HepG2 (cell line): ENCODE results near the gene IFIT3. TPM values are rescaled to one million over a fixed set of nuclear protein-coding genes. Genes with fewer than 3 reads are reported as not detected.
A peak's percentile ranks its signal among the peaks of the same experiment; 100 is the strongest.

ENCODE experiments used
- ATAC-seq: fragments of 200-7000 bp; cut with Tn5 transposase; 3 replicates; pipeline ENCODE4 v1.9.1; 2020; ENCODE audit warnings: mild to moderate bottlenecking, moderate library complexity
- BruUV-seq: library from RNA; stranded (reverse); fragments of 400-500 nt; replicated peaks from 2 replicates; lab custom pipeline; 2021; lab: Mats Ljungman, UMichigan
- CTCF ChIA-PET: fragments of 300-600 bp; formaldehyde crosslinking; extraction: SDS; loops from one replicate; lab custom pipeline; 2021; ENCODE audit warnings: low total read pairs, inconsistent platforms, low intra/inter-chr PET ratio; lab: Yijun Ruan, JAX
- POLR2A ChIA-PET: fragments of 350-600 bp; sonication (Branson Sonifier 250); formaldehyde crosslinking; loops from one replicate; lab custom pipeline; 2020; ENCODE audit warnings: antibody characterized with exemption, inconsistent platforms; lab: Yijun Ruan, JAX
- DNase-seq: peaks from one replicate; pipeline ENCODE4 v3.0.0-alpha.2; 2015; ENCODE audit warnings: low spot score
- FAIRE-seq: peaks from 3 replicates; lab custom pipeline; 2011; peaks lifted over from hg19 to GRCh38; lab: Jason Lieb, UNC
- H2AFZ ChIP-seq: one replicate; pipeline ENCODE4 v1.6.1; 2011; ENCODE audit warnings: low read length, inconsistent platforms
- H3K27ac ChIP-seq: fragments of 300-600 bp; 3 replicates; pipeline ENCODE4 v1.8.0; 2011; ENCODE audit warnings: mixed run types, mild to moderate bottlenecking, mixed read lengths, low read length, inconsistent platforms; ENCODE audit not compliant: insufficient read depth; ENCODE audit errors: extremely low read length
- H3K27me3 ChIP-seq, 2 experiments: fragments of 200-600 bp in 1 of 2; 2 replicates in 1 of 2; 3 replicates in 1 of 2; pipeline versions ENCODE4 v1.6.0 to v1.8.0; 2011; ENCODE audit warnings: low read length in 2 of 2, mild to moderate bottlenecking in 2 of 2, moderate library complexity in 2 of 2, inconsistent platforms in 1 of 2; ENCODE audit not compliant: insufficient read depth in 2 of 2, control insufficient read depth in 1 of 2
- H3K36me3 ChIP-seq, 2 experiments: fragments of 200-600 bp in 1 of 2; replicated peaks in 1 of 2; 2 replicates in 1 of 2; 3 replicates in 1 of 2; pipeline versions ENCODE4 v1.5.1 to v1.8.0; 2011; ENCODE audit warnings: low read length in 2 of 2, inconsistent platforms in 1 of 2; ENCODE audit not compliant: insufficient read depth in 2 of 2, control insufficient read depth in 1 of 2
- H3K4me1 ChIP-seq: 2 replicates; pipeline ENCODE4 v1.5.1; 2012; ENCODE audit warnings: low read length, inconsistent platforms; ENCODE audit not compliant: insufficient read depth
- H3K4me2 ChIP-seq: 2 replicates; pipeline ENCODE4 v1.6.0; 2011; ENCODE audit warnings: low read depth, low read length, inconsistent platforms
- H3K4me3 ChIP-seq, 3 experiments: fragments of 200-600 bp in 1 of 3; sonication (generic), shearing (Covaris generic) in 1 of 3; replicated peaks in 1 of 3; 2 replicates each; pipeline ENCODE4 v1.5.1; 2011 to 2016; ENCODE audit warnings: low read length in 3 of 3, inconsistent platforms in 2 of 3, low read depth in 2 of 3, mild to moderate bottlenecking in 2 of 3, control low read depth in 1 of 3, mixed read lengths in 1 of 3; ENCODE audit not compliant: insufficient read depth in 1 of 3
- H3K79me2 ChIP-seq: one replicate; pipeline ENCODE4 v1.6.1; 2011; ENCODE audit warnings: low read length, inconsistent platforms; ENCODE audit not compliant: insufficient read depth
- H3K9ac ChIP-seq: 2 replicates; pipeline ENCODE4 v1.6.0; 2011; ENCODE audit warnings: mild to moderate bottlenecking, low read depth, low read length, inconsistent platforms; ENCODE audit not compliant: insufficient read depth
- H3K9me3 ChIP-seq: 2 replicates; pipeline ENCODE4 v1.5.1; 2012; ENCODE audit warnings: mild to moderate bottlenecking, low read length
- H4K20me1 ChIP-seq: 2 replicates; pipeline ENCODE4 v1.6.0; 2011; ENCODE audit warnings: inconsistent platforms, mild to moderate bottlenecking, low read length, moderate library complexity; ENCODE audit not compliant: insufficient read depth
- CBFB ChIP-seq: sonication (generic); formaldehyde crosslinking; IDR thresholded peaks from 2 replicates; pipeline ENCODE4 v1.4.0; 2020; ENCODE audit warnings: missing genetic modification reagents
- CSRNP1 ChIP-seq: sonication (generic); formaldehyde crosslinking; IDR thresholded peaks from 2 replicates; pipeline ENCODE4 v1.8.1; 2023; ENCODE audit warnings: mild to moderate bottlenecking, missing genetic modification reagents
- LCORL ChIP-seq, 2 experiments: fragments of 450-650 bp in 1 of 2; sonication (generic) in 1 of 2; formaldehyde crosslinking in 1 of 2; IDR thresholded peaks; 2 replicates each; pipeline versions ENCODE4 v1.5.0 to v1.6.1; 2017 to 2020; ENCODE audit warnings: antibody characterized with exemption in 1 of 2, missing genetic modification reagents in 1 of 2
- MEF2D ChIP-seq: sonication (generic); formaldehyde crosslinking; IDR thresholded peaks from 2 replicates; pipeline ENCODE4 v1.5.1; 2020; ENCODE audit warnings: mild to moderate bottlenecking, missing genetic modification reagents
- NR2C2 ChIP-seq: sonication (generic); formaldehyde crosslinking; IDR thresholded peaks from 2 replicates; pipeline ENCODE4 v1.4.0; 2020; ENCODE audit warnings: missing genetic modification reagents, mild to moderate bottlenecking, moderate library complexity, borderline replicate concordance
- RBM39 ChIP-seq: fragments of 200-400 bp; formaldehyde crosslinking; IDR thresholded peaks from one replicate; pipeline ENCODE4 v1.6.1; 2018; ENCODE audit warnings: antibody characterized with exemption, mild to moderate bottlenecking, low read depth, low read length; ENCODE audit not compliant: poor library complexity, severe bottlenecking
- SKI ChIP-seq: fragments of 450-650 bp; IDR thresholded peaks from one replicate; pipeline ENCODE4 v1.6.1; 2018; ENCODE audit warnings: mild to moderate bottlenecking; ENCODE audit not compliant: partially characterized antibody
- SNAPC2 ChIP-seq: sonication (generic); formaldehyde crosslinking; IDR thresholded peaks from 2 replicates; pipeline ENCODE4 v1.8.1; 2022; ENCODE audit warnings: mild to moderate bottlenecking, missing genetic modification reagents
- SRSF1 ChIP-seq: fragments of 200-400 bp; formaldehyde crosslinking; optimal IDR thresholded peaks from 2 replicates; pipeline ENCODE3; 2017; ENCODE audit warnings: mild to moderate bottlenecking, low read depth, low read length, moderate library complexity
- THAP11 ChIP-seq: IDR thresholded peaks from 2 replicates; pipeline ENCODE4 v1.6.1; 2016; ENCODE audit warnings: missing biosample characterization, missing genetic modification reagents
- ZGPAT ChIP-seq: IDR thresholded peaks from 2 replicates; pipeline ENCODE4 v1.6.1; 2016; ENCODE audit warnings: mild to moderate bottlenecking
- ZMYM4 ChIP-seq: sonication (generic); formaldehyde crosslinking; IDR thresholded peaks from 2 replicates; pipeline ENCODE4 v1.8.1; 2023; ENCODE audit warnings: mild to moderate bottlenecking, missing genetic modification reagents
- ZNF124 ChIP-seq: sonication (generic); formaldehyde crosslinking; IDR thresholded peaks from 2 replicates; pipeline ENCODE4 v1.4.0; 2020; ENCODE audit warnings: missing genetic modification reagents
- ZNF567 ChIP-seq: sonication (generic); formaldehyde crosslinking; IDR thresholded peaks from 2 replicates; pipeline ENCODE4 v1.8.1; 2023; ENCODE audit warnings: mild to moderate bottlenecking, missing genetic modification reagents, borderline replicate concordance
- WGBS: methylation state at CpG from one replicate; pipeline ENCODE4 v1.1.6; 2017; ENCODE audit warnings: low lambda C conversion rate; 5-methylcytosine and 5-hydroxymethylcytosine counted together
- in situ Hi-C: cut with HindIII; loops from 2 replicates; pipeline ENCODE4 v1.10.0; 2017; ENCODE audit warnings: low pct_unique_long_range_greater_than_20kb; ENCODE audit not compliant: extremely low pct_ligation_motif_present
- intact Hi-C: fragments of 100-400 bp; cut with micrococcal nuclease; formaldehyde crosslinking; loops from one replicate; pipeline ENCODE4 v1.10.0; 2022; ENCODE audit not compliant: unreplicated experiment
- polyA plus RNA-seq, 8 experiments: library from polyadenylated mRNA; depleted of rRNA in 3 of 8; stranded (reverse) in 7 of 8; unstranded in 1 of 8; fragments of >200 nt; fragmentation: Illumina TruSeq in 4 of 8; extraction: Trizol in 4 of 8; gene quantifications; 2 replicates each; pipeline versions ENCODE4 v1.2.1 to v1.2.3, GENCODE V29; 2011 to 2016; ENCODE audit warnings: low read depth in 4 of 8, missing spikeins in 1 of 8, mixed read lengths in 1 of 8; ENCODE audit not compliant: insufficient read depth in 1 of 8
- total RNA-seq, 5 experiments: library from RNA; depleted of rRNA; stranded (reverse); fragments of >200 nt; fragmentation: Illumina TruSeq; extraction: Trizol; gene quantifications; 2 replicates each; pipeline ENCODE4 v1.2.3, GENCODE V29; 2016; ENCODE audit warnings: low read depth in 1 of 5

The IFIT3 gene
- total and polyA plus RNA-seq, 2 of the 13 experiments (the other 11 are each of a cell fraction or from before 2014, with no cell fraction given): 0.48 to 3.1 TPM

- in situ Hi-C loops: loop anchor here (5.0 kb wide), 1 partner anchor 115 kb away; no protein-coding TSS in a partner anchor
- H3K9me3 ChIP-seq: no peaks in the 10 kb centered on the region
- intact Hi-C loops: loop anchor here (2.0 kb wide), 1 partner anchor 13 kb away; no protein-coding TSS in a partner anchor
- no peak overlapping the region for H2AFZ ChIP-seq
- WGBS: 94% methylated on average over 3 of the region's 3 CpGs
- no peaks in the 10 kb centered on the region for H3K79me2 ChIP-seq
- no peak overlapping the region for H3K27ac ChIP-seq
- ATAC-seq: no peak
- CTCF ChIA-PET: no interaction called here
- H3K9ac ChIP-seq: no peak overlapping the region
- H3K4me1 ChIP-seq: peaks cover 45% of the 10 kb centered on the region
- H3K4me2 ChIP-seq: no peak overlapping the region
- H3K27me3 ChIP-seq: no peaks in the 10 kb centered on the region
- no peak for FAIRE-seq
- DNase-seq: no peak
- H3K4me3 ChIP-seq: no peak overlapping the region
- no peaks in the 10 kb centered on the region for H3K36me3 ChIP-seq
- no TSS peak for BruUV-seq
- TF ChIP-seq THAP11 (CRISPR knock-in tag) (no peak), MEF2D (CRISPR knock-in tag) (no peak), RBM39 (no peak), CBFB (no peak)
- POLR2A ChIA-PET: no interaction called here
- no peaks in the 10 kb centered on the region for H4K20me1 ChIP-seq
Observed at GRCh38 chr10:89371987-89372386, 44.2 kb downstream of the IFIT3 start.

GRCh38 chr10:89373916-89374711 is 46.3 kb downstream of the IFIT3 start:
- FAIRE-seq: peak; percentile 93
- DNase-seq: peak; percentile 93
- ATAC-seq: peak; percentile 90
- Histone ChIP-seq H3K36me3 (no peaks in the 10 kb centered on the region), H3K4me2 (peak overlapping the region; percentile 69), H3K27ac (peak overlapping the region; percentile 76), H3K27me3 (no peaks in the 10 kb centered on the region), H3K4me1 (peaks cover 45% of the 10 kb centered on the region), H3K9ac (peak overlapping the region; percentile 14; the same call in 1 of the 2 replicates), H3K79me2 (no peaks in the 10 kb centered on the region), H4K20me1 (no peaks in the 10 kb centered on the region), H2AFZ (no peak overlapping the region), H3K4me3 (peak overlapping the region in 2 of 3 experiments; percentile 30; a peak in 3 of 6 replicates), H3K9me3 (no peaks in the 10 kb centered on the region)
- POLR2A ChIA-PET: interaction anchor here (0.9 to 1.6 kb wide), 5 partner anchors 19 to 123 kb away, joined by 3 to 5 read pairs (median 4); partner anchors contain the start of genes IFIT1 and LIPA
- BruUV-seq: no TSS peak
- intact Hi-C loops (loop anchor here (2.0 kb wide), 2 partner anchors 15 to 19 kb away; partner anchors contain the start of gene IFIT1), in situ Hi-C loops (loop anchor here (5.0 kb wide), 1 partner anchor 117 kb away; no protein-coding TSS in a partner anchor)
- CTCF ChIA-PET: no interaction called here
- WGBS: 0% methylated on average over 3 of the region's 3 CpGs
- TF ChIP-seq ZMYM4 (CRISPR knock-in tag) (peak; percentile 78), ZNF124 (CRISPR knock-in tag) (0 out of 2 replicates have a peak, but pooled peaks have one; percentile 34), SKI (peak; percentile 95), ZGPAT (CRISPR knock-in tag) (peak; percentile 69; the same call in 1 of the 2 replicates), ZNF567 (CRISPR knock-in tag) (no peak), LCORL (IDR thresholded peaks at IDR 0.05) (peak; percentile 48; the same call in 1 of the 2 replicates), LCORL (CRISPR knock-in tag; IDR thresholded peaks at IDR 0.05) (peak; percentile 57; the same call in 1 of the 2 replicates), SRSF1 (no peak), CSRNP1 (no peak), SNAPC2 (CRISPR knock-in tag) (0 out of 2 replicates have a peak, but pooled peaks have one; percentile 31), NR2C2 (CRISPR knock-in tag) (peak; percentile 42; the same call in 1 of the 2 replicates)
